GM19397 (cell line): ENCODE measurements around the gene RHCE.
"Not testable (repeated sequence)": the region's sequence is repeated elsewhere in the genome, so short reads cannot be mapped to it uniquely, and the experiment has no call there.

ENCODE experiments used
- ATAC-seq: cut with Tn5 transposase; IDR thresholded peaks from one replicate; pipeline ENCODE4 v1.9.1; 2021; ENCODE audit warnings: mild to moderate bottlenecking, moderate library complexity; ENCODE audit not compliant: unreplicated experiment

The RHCE gene

DNA sequence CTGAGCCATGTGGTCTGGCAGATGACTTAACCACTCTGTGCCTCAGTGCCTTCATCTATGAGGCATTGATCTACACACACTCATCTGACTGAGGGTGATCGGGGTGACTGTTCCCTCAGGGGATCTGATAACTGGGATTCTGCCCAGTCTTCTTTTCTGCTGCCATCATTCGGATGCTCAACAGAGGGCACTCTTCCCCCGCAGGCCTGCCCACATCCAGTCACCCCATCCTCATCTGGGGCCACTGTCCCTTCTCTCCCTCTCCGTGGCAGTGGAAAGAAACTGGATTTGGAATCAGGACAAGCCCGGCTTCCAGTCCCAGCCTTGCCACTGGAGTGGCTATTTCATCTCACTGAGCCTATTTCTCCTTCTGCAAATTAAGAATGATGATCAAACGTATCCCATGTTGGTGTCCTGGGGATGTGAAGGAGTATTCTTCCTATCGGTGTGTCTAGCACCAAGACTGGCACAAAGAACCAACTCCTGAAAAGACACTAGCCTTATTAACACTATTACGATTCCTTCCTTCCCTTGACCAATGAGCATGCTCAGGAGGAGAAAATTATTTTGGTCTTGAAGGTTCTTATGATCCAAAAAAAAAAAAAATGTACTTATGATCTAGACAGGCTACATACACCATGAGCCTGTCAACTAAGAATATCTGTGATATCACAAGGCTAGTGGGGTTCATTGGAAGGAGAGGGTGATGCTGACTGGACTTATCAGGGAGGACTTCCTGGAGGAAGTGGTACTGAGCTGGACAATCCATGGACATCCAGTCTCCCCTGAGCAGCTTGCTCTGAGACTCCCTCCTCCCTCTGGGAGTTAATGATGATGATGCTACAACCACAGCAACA is 17.4 kb downstream of the RHCE start:
- not testable (repeated sequence) for ATAC-seq

DNA sequence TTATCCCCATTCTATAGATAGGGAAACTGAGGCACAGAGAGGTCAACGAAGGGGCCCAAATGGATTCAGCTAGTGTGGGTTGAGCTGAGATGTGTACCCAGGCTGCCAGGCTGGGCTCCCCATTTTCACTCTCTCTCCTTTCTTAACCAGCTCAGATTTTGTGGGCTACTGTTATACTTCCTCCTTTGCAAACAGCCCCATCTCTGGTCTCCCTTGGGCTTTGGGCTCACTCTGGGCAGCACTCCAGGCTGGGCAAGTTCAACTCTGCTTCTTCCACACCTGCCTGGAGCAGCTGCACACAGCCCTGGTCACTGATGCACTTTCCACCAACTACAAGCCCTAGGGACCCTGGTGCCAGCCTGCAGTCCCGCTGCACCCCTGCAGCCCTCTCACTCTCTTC is 22.5 kb downstream of the RHCE start:
- ATAC-seq: not testable (repeated sequence)

DNA sequence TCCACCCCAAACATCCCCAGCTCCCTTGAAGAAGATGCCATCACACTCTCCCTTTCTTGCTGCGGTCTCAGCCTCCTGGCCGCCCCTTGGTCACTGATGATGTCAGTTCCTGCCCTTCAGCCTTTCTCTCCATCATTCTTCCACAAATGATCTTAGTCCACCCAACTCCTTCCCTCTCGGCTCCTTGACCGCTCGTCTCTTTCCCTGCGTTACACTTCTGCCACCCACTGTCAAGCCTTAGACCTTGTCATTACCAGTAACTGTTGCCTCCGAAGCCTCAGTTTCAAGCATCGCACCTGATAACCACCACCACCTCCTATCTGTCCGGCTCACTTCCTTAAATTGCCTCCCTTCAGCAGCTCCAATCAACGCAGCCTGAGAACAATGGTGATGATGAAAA is 23.1 kb downstream of the RHCE start:
- not testable (repeated sequence) for ATAC-seq

DNA sequence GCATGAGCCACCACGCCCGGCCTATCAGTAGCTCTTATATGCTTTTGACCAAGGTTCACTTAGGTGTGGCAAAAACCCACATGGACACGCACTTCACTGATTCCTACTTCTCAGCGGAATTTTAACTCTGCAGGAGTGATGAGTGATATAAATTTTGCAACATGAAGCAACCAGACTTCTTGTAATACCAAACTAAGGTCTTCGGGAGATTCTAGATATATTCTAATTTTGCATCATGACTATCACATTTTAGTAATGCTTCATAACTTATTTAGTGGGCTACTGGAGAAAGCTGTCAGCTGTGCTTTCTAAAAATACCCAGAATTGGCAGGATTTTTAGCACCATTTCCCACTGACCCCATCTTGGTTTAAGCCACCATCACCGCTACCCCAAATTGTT is 27.8 kb downstream of the RHCE start:
- ATAC-seq: no peak

GRCh38 chr1:25389721-25390120 is 30.9 kb downstream of the RHCE start:
- ATAC-seq: not testable (repeated sequence)

DNA sequence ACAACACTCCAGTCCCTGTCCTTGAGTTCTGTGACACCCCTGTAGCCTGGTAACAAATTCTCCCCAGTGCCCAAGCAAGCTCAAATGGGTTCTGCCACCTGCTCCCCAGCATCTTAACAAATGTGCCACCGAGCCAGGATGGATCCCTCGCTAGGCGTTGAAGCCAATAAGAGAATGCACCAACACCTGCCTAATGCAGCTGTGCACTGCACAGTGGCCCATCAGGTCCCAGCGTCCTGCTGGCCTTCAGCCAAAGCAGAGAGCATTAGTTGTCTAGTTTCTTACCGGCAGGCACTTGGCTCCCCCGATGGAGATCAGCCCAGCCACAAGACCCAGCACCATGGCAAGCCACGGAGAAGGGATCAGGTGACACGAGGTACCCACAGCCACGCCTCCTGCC is 31.9 kb downstream of the RHCE start:
- ATAC-seq: not testable (repeated sequence)

DNA sequence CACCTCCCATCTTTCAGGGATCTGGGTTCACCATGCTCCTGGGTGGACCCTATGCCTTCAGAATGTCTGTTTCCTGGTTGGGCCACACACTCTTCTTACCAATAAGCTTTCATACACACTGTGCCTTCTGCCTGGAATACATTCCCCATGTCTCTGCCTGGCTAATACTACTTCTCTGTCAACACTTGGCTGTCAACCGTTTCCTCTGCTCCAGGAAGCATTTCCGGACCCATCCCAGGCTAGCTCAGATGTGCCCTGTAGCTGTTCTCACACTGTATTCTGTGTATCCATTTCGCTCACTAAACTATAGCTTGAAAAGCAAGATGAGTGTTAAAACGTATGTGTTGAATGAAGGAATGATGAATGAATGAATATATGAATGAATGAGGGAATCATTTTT is 33.5 kb downstream of the RHCE start:
- not testable (repeated sequence) for ATAC-seq

GRCh38 chr1:25383875-25384274 is 36.8 kb downstream of the RHCE start:
- not testable (repeated sequence) for ATAC-seq

DNA sequence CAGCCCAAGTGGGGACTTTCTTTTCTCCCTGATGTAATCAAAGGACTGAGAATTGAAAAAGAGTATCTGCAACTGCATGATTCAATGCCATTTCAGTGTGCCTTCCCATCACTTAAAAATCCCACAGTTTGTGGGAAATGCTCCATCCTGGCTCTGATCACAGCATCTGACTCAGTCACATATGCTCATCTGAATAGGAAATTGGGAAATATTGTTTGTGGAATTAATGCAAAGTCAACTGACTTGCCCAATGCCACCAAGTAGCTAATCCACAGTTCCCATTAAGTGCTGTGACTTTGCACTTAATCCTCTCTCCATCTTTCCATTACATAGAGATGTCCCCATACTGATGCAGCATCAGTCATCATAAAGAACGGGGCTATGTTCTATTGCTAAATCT is 37.5 kb downstream of the RHCE start:
- not testable (repeated sequence) for ATAC-seq

DNA sequence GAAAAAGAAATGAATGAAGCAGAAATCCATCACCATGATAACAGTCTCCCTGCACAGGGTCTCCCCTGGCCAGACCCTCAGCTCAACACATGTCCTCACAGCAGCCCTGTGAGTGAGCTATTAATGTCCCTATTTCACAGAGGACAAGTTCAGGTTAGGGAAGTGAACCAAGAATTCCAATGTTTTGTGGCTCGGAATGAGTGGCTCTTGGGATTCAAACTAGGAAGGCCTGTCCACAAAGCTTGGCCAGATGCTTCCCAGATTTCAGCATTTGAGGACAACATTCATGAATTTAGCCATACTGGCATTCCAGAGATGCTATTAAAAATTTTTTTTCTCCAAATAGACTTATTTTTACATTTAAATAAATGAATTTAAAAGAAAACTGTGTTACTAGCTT is 38.1 kb downstream of the RHCE start:
- ATAC-seq: not testable (repeated sequence)

- ATAC-seq: not testable (repeated sequence)
Observed at GRCh38 chr1:25378367-25378766, 42.3 kb downstream of the RHCE start.

- not testable (repeated sequence) for ATAC-seq
Observed at GRCh38 chr1:25371757-25372156, 48.9 kb downstream of the RHCE start.

DNA sequence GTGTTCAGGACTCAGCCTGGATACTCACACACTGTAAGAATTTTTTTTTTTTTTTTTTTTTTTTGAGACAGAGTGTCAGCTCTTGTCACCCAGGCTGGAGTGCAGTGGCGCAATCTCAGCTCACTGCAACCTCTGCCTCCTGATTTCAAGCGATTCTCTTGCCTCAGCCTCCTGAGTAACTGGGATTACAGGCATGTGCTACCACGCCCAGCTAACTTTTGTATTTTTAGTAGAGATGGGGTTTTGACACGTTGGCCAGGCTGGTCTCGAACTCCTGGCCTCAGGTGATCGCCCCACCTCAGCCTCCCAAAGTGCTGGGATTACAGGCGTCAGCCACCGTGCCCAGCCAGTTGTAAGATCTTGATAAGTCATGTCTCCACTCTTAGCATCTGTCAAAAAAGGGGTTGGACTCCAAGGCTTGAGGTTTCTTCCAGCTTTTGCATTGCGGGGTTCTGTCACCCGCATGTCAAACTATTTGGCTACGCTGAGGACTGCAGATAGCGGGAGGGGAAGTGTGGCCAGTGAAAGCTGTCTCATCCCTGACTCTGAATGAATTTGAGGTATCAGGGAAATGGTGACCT is 50.8 kb downstream of the RHCE start:
- ATAC-seq: not testable (repeated sequence)

GRCh38 chr1:25369241-25369640 is 51.4 kb downstream of the RHCE start:
- ATAC-seq: no peak

- ATAC-seq: not testable (repeated sequence)
Observed at GRCh38 chr1:25362634-25363559, 57.7 kb downstream of the RHCE start.

DNA sequence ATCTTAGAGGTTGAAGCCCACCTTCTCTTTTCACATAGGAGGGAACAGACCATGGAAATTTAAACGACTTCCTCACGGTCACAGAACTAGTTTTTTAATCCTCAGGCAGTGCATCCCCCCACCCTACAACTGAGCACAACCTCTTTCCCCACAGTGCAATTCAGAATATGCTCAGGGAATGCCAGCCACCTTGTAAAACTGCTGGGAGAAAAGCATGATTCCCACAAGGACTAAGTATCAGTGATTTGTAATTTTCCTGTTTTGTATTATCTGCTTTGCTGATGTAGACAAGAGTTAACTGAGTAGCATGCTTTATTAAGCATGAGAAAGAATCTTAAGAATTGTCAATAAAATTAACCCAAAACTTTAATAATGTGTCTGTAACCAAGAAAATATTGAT is 58.7 kb downstream of the RHCE start:
- ATAC-seq: no peak

DNA sequence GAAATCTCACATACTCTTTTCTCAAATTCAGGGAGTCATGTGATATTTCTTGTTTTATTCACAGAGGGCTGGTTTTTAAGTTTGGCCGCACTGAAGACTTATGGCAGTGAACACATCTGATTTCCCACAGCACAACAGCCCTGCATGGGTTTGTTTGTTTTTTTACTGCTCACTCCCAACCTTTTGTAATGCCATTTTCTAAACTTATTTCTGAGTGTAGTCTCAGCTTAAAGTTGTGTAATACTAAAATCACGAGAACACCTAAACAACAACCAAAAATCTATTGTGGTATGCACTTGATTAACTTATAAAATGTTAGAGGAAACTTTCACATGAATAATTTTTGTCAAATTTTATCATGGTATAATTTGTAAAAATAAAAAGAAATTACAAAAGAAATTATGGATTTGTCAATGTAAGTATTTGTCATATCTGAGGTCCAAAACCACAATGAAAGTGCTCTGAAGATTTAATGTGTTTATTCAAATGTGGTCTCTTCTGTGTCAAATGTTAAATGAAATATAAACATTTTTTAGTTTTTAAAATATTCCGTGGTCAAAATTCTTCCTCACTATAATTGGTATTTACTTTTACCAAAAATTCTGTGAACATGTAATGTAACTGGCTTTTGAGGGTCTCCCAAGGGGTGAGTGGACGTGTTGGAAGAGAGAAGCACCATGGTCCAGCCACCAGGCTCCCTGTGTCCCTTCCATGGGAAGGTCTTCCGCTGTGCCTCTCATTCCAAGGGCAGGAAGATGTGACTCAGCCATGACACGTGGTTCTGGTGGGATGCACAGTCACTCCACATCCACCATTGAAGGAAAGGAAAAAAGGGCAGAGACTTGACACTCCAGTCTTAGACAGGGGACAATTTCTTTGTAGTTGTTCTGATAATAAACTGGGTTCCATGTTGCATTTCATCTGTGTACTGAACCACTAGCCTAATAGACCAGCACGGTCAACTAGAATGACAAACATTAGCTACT is 59.7 kb downstream of the RHCE start:
- no peak for ATAC-seq

GRCh38 chr1:25356848-25357247 is 63.8 kb downstream of the RHCE start:
- no peak for ATAC-seq

GRCh38 chr1:25356441-25356840 is 64.2 kb downstream of the RHCE start:
- ATAC-seq: no peak

DNA sequence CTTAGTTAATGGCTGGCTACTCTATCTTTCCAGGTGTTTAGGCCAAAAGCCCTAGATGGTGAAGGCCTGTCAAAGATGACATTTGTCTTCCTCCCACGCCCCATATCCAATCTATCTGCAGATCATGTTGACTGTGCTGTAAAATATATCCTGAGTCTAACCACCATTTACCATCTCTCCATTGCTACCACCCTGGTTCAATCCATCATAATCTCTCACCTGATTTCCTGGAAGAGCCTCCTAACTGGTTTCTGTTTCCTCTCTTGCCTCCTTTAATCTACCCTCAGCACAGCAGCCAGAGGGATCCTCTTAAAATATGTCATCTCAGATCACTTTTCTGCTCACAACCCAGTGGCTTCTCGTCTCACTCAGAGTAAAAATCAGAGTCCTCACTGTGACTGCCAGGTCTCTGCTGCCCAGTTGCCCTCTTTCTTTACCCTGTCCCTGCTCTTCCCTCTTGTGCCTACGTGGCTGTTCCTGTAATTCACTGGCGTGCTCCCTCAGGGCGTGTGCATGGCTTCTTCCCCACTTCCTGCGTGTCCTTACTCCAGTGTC is 64.7 kb downstream of the RHCE start:
- no peak for ATAC-seq
